SHP77 treated with DMSO at 0.1 percent for 48 hours (cell line): ENCODE measurements around the gene APIP.

Experiments used
- DNase-seq: peaks from one replicate; lab custom pipeline; 2025; lab: John Stamatoyannopoulos, UW

APIP gene

DNA sequence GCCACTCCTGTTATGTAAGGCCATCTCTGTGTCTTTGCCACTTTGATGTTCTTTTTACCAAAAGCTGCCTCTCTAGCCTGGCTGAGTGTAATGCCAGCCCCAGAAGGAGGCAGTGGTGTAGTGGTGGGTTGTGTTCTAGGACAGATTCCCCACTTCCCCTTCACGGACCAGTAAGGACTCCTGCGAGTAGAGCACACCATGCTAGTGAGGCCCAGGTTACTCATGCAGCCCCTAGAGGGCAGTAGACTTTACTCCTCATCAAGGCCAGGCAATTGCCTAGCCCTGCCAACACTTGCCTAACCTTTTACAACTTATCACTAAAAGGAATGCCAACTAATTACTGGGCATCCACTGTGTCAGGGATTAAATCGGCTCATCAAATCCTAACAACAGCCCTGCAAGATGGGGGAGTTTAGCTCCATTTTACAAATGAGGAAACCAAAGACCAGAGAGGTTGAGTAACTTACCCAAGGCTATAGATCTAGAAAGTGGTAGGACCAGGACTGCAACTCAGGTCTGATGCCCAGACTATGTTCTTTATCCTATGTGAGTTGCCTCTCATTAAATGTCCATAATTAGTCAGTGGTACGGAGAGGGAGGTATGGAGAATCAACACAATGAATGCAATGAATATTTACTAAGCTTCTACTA, 75.3 kb downstream of the APIP start:
- no peak for DNase-seq

DNA sequence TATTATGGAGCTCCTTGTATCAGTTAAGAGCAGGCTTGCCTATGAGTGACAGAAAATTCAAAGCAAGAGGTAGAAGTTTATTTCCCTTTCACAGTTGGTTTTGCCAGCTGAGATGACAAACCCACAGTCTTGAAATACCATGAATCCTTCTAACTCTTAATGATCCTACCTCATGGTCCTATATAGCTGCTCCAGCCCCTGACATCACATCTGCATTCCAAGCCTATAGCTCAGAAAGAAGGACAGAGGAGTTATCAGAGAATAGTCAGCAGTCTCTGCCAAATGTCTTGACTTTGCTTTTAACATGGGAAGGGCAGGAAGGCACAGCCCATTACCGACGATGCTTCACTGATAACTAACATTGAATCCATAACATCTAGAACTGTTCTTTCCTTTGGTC, 76.2 kb downstream of the APIP start:
- no peak for DNase-seq

DNA sequence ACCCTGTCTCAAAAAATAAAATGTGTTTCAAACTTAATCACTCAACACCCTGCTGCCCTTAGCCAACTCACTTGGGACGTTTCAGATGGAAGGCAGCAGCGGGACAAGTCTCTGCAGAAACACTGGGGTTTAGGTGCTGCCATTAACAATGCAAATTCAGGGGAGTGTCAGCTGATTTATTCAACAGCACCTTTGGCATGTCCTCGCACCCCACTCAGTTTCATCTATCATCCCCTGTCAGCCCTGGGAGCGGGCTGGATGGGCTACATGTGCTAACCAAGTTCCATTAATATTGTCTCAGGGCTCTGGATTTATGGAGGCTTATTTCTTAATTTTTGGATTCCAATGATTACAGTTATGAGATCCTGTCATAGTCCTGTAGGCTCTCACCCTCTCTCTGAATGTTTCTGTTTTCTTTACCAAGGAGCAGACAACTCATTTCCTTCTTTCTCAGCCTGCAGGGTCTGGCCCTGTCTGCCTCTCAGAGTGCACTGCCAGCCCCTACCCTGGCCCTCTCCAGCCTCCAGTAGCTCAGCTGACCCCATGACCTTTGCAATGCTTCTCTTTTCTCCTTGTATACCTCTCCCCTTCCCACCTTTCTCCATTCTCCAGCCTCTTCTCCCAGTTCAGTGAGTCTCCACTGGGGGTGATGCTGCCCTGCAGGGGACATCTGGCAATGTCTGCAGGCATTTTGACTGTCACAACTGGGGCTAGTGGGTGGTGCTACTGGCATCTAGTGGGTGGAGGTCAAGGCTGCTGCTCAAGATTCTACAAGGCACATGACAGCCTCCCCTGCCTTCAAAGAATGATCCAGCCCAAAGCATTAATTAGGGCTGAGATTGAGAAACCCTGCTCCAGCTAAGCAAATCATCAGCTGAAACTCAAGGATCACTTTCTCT, 79.0 kb downstream of the APIP start:
- DNase-seq, result no peak

DNA sequence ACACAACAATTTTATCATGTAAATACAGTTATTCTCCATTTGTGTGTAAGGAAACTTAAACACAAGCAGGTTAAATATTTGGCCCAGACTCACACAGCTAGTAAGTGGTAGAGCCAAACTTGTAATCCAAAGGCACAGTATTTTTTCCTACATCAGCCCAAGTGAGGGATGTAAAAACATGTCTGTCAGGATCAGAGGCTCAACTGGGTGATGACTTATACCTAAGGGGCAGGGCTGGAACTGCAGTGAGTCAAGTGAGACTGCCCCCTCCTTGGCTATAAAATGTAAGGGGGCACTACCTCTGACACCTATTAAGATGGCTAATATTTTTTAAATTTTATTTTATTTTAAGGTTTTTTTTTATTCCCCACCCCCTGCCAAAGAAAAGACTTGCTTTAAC, 82.6 kb downstream of the APIP start:
- DNase-seq, result no peak
